ENCODE data around the gene FAM13C.
A peak's percentile ranks its signal among the peaks of the same experiment; 100 is the strongest.

FAM13C gene

DNA sequence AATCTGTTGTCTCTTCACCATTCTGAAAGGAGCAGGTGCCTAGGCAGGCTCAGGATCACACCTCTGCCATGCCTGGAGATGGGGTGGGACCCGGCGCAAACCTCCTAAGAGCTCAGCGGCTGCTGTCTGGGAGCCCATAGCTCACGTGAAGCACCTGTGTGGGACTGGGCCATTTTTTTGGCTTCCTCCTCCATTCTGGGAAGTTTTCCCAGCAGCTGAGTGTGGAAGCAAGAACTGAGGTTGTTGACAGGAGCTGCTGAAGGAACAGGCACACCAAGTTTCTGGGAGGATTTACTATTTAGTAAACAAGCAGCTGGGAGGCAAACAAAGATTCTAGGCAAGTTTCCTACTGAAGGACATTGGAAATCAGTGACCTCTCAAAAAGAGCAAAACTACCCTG, 77.3 kb downstream of the FAM13C start:
- no peak overlapping the region for H3K27ac ChIP-seq (ENCODE audit: extremely low read depth, low read depth, low read length)
- no peaks in the 10 kb centered on the region for H3K4me1 ChIP-seq (ENCODE audit: control insufficient read depth, insufficient read depth, low read length)
- TF ChIP-seq ZNF610 (tag by site-specific recombination; IDR thresholded peaks at IDR 0.05; ENCODE audit: borderline replicate concordance) (no peak), ZNF366 (tag by site-specific recombination; conservative IDR thresholded peaks at IDR 0.05) (no peak), HOXA7 (CRISPR knock-in tag; IDR thresholded peaks at IDR 0.05; ENCODE audit: borderline replicate concordance) (no peak), ZNF560 (tag by site-specific recombination; IDR thresholded peaks at IDR 0.05; ENCODE audit: borderline replicate concordance) (no peak), RBAK (tag by site-specific recombination; IDR thresholded peaks at IDR 0.05) (no peak), ZNF513 (tag by site-specific recombination; IDR thresholded peaks at IDR 0.05) (no peak), ZNF514 (tag by site-specific recombination; IDR thresholded peaks at IDR 0.05) (no peak), ZNF324 (tag by site-specific recombination; IDR thresholded peaks at IDR 0.05) (no peak), ZNF23 (tag by site-specific recombination; IDR thresholded peaks at IDR 0.05; ENCODE audit: borderline replicate concordance) (no peak), SETDB1 (IDR thresholded peaks at IDR 0.05; ENCODE audit: insufficient read length, low read length) (no peak)
- TF ChIP-seq, protein P1, sequence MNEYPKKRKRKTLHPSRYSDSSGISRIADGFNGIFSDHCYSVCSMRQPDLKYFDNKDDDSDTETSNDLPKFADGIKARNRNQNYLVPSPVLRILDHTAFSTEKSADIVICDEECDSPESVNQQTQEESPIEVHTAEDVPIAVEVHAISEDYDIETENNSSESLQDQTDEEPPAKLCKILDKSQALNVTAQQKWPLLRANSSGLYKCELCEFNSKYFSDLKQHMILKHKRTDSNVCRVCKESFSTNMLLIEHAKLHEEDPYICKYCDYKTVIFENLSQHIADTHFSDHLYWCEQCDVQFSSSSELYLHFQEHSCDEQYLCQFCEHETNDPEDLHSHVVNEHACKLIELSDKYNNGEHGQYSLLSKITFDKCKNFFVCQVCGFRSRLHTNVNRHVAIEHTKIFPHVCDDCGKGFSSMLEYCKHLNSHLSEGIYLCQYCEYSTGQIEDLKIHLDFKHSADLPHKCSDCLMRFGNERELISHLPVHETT (tag by site-specific recombination; IDR thresholded peaks at IDR 0.05), result no peak
- H3K36me3 ChIP-seq (ENCODE audit: control insufficient read depth in 2 of 2, insufficient read depth in 1 of 2, low read length in 2 of 2), result no peaks in the 10 kb centered on the region
- POLR2A ChIA-PET, result no interaction called here
- H3K4me3 ChIP-seq (ENCODE audit: low read depth, low read length), result no peak overlapping the region
- no peaks in the 10 kb centered on the region for H3K9me3 ChIP-seq (ENCODE audit: control insufficient read depth, insufficient read depth, low read depth, low read length)
- CTCF ChIA-PET, result interaction anchor here (0.7 kb wide), 1 partner anchor 296 kb away, joined by 3 read pairs; no protein-coding TSS in a partner anchor

DNA sequence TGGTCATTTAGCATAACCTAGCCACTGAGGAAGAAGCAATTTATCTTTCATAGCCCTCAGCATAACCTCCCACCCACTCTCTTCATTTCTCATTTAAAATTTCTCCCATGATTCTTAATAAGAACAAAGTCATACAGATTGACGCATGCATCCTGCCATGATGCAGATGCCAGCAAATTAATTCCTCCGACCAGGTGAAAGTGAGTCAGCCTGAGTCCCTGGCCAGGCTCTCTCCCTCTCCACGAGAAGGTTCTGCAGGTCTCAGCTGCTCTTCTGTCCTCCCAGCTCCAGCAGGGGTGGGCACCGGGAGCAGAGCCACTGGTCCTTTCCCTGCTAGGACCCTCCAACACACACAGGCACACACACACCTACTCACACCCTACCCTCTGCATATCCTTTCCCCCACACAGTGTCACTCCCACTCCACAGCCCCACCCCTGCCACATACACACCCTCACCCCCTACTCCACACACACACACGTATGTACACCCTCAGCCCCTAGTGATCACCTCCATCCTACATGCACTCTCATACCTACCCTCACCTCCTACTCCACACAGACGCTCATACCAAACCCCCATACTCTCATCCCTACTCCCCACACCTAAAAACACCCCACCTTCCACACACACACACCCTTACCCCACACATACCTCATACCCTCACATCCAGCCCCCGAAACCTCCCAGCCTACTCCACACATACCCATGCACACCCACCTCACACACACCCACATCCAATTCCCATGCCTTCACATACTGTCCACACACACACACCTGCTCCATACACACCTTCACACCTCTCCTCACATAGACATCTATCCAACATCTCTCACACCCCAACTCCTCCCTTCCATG, 78.0 kb downstream of the FAM13C start:
- no peaks in the 10 kb centered on the region for H3K36me3 ChIP-seq (ENCODE audit: control insufficient read depth in 2 of 2, insufficient read depth in 1 of 2, low read length in 2 of 2)
- ChIA-PET CTCF (interaction anchor here (0.7 kb wide), 1 partner anchor 296 kb away, joined by 3 read pairs; no protein-coding TSS in a partner anchor), POLR2A (no interaction called here)
- H3K27ac ChIP-seq (ENCODE audit: extremely low read depth, low read depth, low read length), result no peak overlapping the region
- H3K4me1 ChIP-seq (ENCODE audit: control insufficient read depth, insufficient read depth, low read length), result no peaks in the 10 kb centered on the region
- H3K4me3 ChIP-seq (ENCODE audit: low read depth, low read length), result no peak overlapping the region
- no peaks in the 10 kb centered on the region for H3K9me3 ChIP-seq (ENCODE audit: control insufficient read depth, insufficient read depth, low read depth, low read length)
- TF ChIP-seq ZBTB7A (tag by site-specific recombination; IDR thresholded peaks at IDR 0.05; ENCODE audit: low read depth) (no peak), ZFHX2 (tag by site-specific recombination; conservative IDR thresholded peaks at IDR 0.05) (peak; percentile 93), EGR2 (tag by site-specific recombination; IDR thresholded peaks at IDR 0.05; ENCODE audit: low read depth) (peak; percentile 98)

DNA sequence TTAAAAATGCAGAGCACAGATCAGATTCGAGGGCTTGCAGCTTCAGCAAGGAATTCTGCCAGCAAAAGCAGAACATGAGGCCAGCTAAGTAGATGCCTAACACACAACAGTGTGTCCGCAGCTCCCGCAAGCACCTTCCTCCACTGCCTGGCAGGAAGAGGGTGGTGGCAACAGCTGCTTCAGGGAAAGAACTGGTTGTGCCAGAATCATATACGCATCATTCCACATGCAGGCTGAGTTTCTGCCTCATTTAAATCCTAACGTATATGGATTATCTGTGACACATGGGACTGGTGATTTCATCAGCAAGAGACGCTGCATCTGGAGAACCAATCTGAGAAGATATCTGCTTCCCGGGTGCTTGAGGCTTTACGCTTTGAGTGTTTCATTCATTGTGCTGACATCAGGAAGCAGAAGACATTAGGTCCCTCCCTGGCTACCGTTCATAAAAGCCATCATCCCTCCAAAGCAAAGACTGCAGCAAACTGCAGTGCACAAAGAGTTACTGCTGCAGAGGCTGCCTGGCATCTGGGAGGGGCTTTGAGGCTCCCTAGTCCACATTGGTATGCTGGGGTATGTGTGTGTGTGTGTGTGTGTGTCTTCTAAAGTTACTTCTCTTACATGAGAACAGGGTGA, 78.8 kb downstream of the FAM13C start:
- TF ChIP-seq ZNF473 (tag by site-specific recombination; IDR thresholded peaks at IDR 0.05) (no peak), ZNF558 (tag by site-specific recombination; IDR thresholded peaks at IDR 0.05) (no peak), SP2 (tag by site-specific recombination; IDR thresholded peaks at IDR 0.05) (no peak), SCRT2 (tag by site-specific recombination; IDR thresholded peaks at IDR 0.05) (no peak), ZNF214 (tag by site-specific recombination; IDR thresholded peaks at IDR 0.05; ENCODE audit: borderline replicate concordance) (no peak), KLF9 (tag by site-specific recombination; IDR thresholded peaks at IDR 0.05; ENCODE audit: low read depth) (no peak)
- TF ChIP-seq, protein P2, sequence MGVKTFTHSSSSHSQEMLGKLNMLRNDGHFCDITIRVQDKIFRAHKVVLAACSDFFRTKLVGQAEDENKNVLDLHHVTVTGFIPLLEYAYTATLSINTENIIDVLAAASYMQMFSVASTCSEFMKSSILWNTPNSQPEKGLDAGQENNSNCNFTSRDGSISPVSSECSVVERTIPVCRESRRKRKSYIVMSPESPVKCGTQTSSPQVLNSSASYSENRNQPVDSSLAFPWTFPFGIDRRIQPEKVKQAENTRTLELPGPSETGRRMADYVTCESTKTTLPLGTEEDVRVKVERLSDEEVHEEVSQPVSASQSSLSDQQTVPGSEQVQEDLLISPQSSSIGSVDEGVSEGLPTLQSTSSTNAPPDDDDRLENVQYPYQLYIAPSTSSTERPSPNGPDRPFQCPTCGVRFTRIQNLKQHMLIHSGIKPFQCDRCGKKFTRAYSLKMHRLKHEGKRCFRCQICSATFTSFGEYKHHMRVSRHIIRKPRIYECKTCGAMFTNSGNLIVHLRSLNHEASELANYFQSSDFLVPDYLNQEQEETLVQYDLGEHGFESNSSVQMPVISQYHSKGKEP (tag by site-specific recombination; IDR thresholded peaks at IDR 0.05), result no peak
- no peak overlapping the region for H3K27ac ChIP-seq (ENCODE audit: extremely low read depth, low read depth, low read length)
- ChIA-PET CTCF (no interaction called here), POLR2A (no interaction called here)
- no peaks in the 10 kb centered on the region for H3K36me3 ChIP-seq (ENCODE audit: control insufficient read depth in 2 of 2, insufficient read depth in 1 of 2, low read length in 2 of 2)
- H3K4me3 ChIP-seq (ENCODE audit: low read depth, low read length), result no peak overlapping the region
- H3K4me1 ChIP-seq (ENCODE audit: control insufficient read depth, insufficient read depth, low read length), result no peaks in the 10 kb centered on the region
- H3K9me3 ChIP-seq (ENCODE audit: control insufficient read depth, insufficient read depth, low read depth, low read length), result no peaks in the 10 kb centered on the region

All from HEK293 (cell line).